GM12878 (cell line): Measurements from ENCODE around the gene MYCN. TPM values are rescaled to one million over a fixed set of nuclear protein-coding genes. Genes with fewer than 3 reads are reported as not detected.

Source experiments
- ATAC-seq: fragments of 200-7000 bp; cut with Tn5 transposase; 3 replicates; pipeline ENCODE4 v1.9.1; 2020; ENCODE audit warnings: mild to moderate bottlenecking, moderate library complexity
- BruUV-seq: library from RNA; stranded (reverse); fragments of 400-500 nt; replicated peaks from 2 replicates; lab custom pipeline; 2021; lab: Mats Ljungman, UMichigan
- CTCF ChIA-PET: fragments of 300-600 bp; sonication (Branson Sonifier 250); formaldehyde crosslinking; extraction: SDS; loops from one replicate; lab custom pipeline; 2021; ENCODE audit warnings: inconsistent platforms; lab: Yijun Ruan, JAX
- POLR2A ChIA-PET: fragments of 350-600 bp; formaldehyde crosslinking; extraction: SDS; loops from one replicate; lab custom pipeline; 2021; ENCODE audit warnings: inconsistent platforms; lab: Charles Lee
- RAD21 ChIA-PET: fragments of 300-600 bp; sonication (Branson Sonifier 250); formaldehyde crosslinking; loops from one replicate; lab custom pipeline; 2023; ENCODE audit warnings: antibody characterized with exemption; ENCODE audit not compliant: unreplicated experiment; lab: Charles Lee
- SMC1A ChIA-PET: fragments of 300-600 bp; sonication (Branson Sonifier 250); formaldehyde crosslinking; loops from one replicate; lab custom pipeline; 2023; ENCODE audit not compliant: unreplicated experiment, uncharacterized antibody; lab: Charles Lee
- DNase-seq: peaks from one replicate; pipeline ENCODE4 v3.0.0-alpha.2; 2011; ENCODE audit warnings: low read depth, low spot score
- FAIRE-seq: peaks from 3 replicates; lab custom pipeline; 2011; peaks lifted over from hg19 to GRCh38; lab: Jason Lieb, UNC
- H2AFZ ChIP-seq: 2 replicates; pipeline ENCODE4 v1.6.0; 2011; ENCODE audit warnings: low read depth, low read length, control low read depth; ENCODE audit not compliant: control insufficient read depth
- H3K27ac ChIP-seq: 2 replicates; pipeline ENCODE4 v1.5.1; 2011; ENCODE audit warnings: control low read depth; ENCODE audit not compliant: control insufficient read depth, insufficient read depth
- H3K27me3 ChIP-seq, 2 experiments: replicated peaks in 1 of 2; 2 replicates each; pipeline versions ENCODE4 v1.6.0 to v1.6.1; 2011; ENCODE audit warnings: low read length in 1 of 2; ENCODE audit not compliant: control insufficient read depth in 2 of 2, insufficient read depth in 2 of 2
- H3K36me3 ChIP-seq, 2 experiments: 2 replicates each; pipeline ENCODE4 v1.5.1; 2011; ENCODE audit warnings: low read length in 1 of 2; ENCODE audit not compliant: control insufficient read depth in 2 of 2, insufficient read depth in 2 of 2
- H3K4me1 ChIP-seq: 2 replicates; pipeline ENCODE4 v1.6.1; 2011; ENCODE audit warnings: mild to moderate bottlenecking, low read length, moderate library complexity, mixed read lengths; ENCODE audit not compliant: control insufficient read depth, insufficient read depth
- H3K4me2 ChIP-seq: 2 replicates; pipeline ENCODE4 v1.6.0; 2011; ENCODE audit warnings: control low read depth; ENCODE audit not compliant: control insufficient read depth, insufficient read depth
- H3K4me3 ChIP-seq: fragments of 200-600 bp; sonication (generic); 2 replicates; pipeline ENCODE4 v1.5.1; 2016
- H3K79me2 ChIP-seq: 2 replicates; pipeline ENCODE4 v1.6.0; 2011; ENCODE audit warnings: low read length; ENCODE audit not compliant: control insufficient read depth, insufficient read depth
- H3K9ac ChIP-seq: 2 replicates; pipeline ENCODE4 v1.8.0; 2011; ENCODE audit warnings: low read length, control low read depth, mixed read lengths; ENCODE audit not compliant: control insufficient read depth, insufficient read depth
- H3K9me3 ChIP-seq: replicated peaks from 3 replicates; pipeline ENCODE4 v1.5.1; 2011; ENCODE audit warnings: mild to moderate bottlenecking, low read length; ENCODE audit not compliant: control insufficient read depth, insufficient read depth
- H4K20me1 ChIP-seq: 2 replicates; pipeline ENCODE4 v1.6.0; 2011; ENCODE audit not compliant: control insufficient read depth, insufficient read depth
- BRCA1 ChIP-seq: IDR thresholded peaks from 2 replicates; pipeline ENCODE4 v1.6.1; 2011; ENCODE audit warnings: low read depth, low read length, improper control_type of control experiment
- CHD2 ChIP-seq: IDR thresholded peaks from 2 replicates; pipeline ENCODE4 v1.6.1; 2011; ENCODE audit warnings: low read depth, low read length, improper control_type of control experiment, borderline replicate concordance
- IRF4 ChIP-seq: IDR thresholded peaks from 2 replicates; pipeline ENCODE4 v1.6.1; 2011; ENCODE audit warnings: low read depth, low read length
- JUND ChIP-seq: IDR thresholded peaks from 2 replicates; pipeline ENCODE4 v1.6.1; 2012; ENCODE audit warnings: low read depth, mild to moderate bottlenecking, low read length, improper control_type of control experiment, moderate library complexity
- MLLT1 ChIP-seq: fragments of 450-650 bp; IDR thresholded peaks from 2 replicates; pipeline ENCODE4 v1.6.1; 2016; ENCODE audit warnings: mild to moderate bottlenecking
- SMAD5 ChIP-seq: IDR thresholded peaks from 2 replicates; pipeline ENCODE4 v1.6.1; 2016; ENCODE audit warnings: antibody characterized with exemption, low read depth
- YBX1 ChIP-seq: fragments of 450-650 bp; IDR thresholded peaks from 2 replicates; pipeline ENCODE4 v1.6.1; 2016; ENCODE audit warnings: antibody characterized with exemption
- ZNF384 ChIP-seq: IDR thresholded peaks from 2 replicates; pipeline ENCODE4 v1.6.1; 2012; ENCODE audit warnings: low read depth, mild to moderate bottlenecking, low read length, improper control_type of control experiment, borderline replicate concordance
- WGBS: methylation state at CpG from one replicate; pipeline ENCODE4 v1.1.6; 2016; ENCODE audit warnings: low lambda C conversion rate; ENCODE audit not compliant: insufficient replicate concordance, insufficient coverage; ENCODE audit errors: missing lambda C conversion rate; 5-methylcytosine and 5-hydroxymethylcytosine counted together
- in situ Hi-C: fragments of 300-500 bp; cut with MboI; formaldehyde crosslinking; loops from 9 replicates; pipeline ENCODE4 v1.14.3; 2018; ENCODE audit warnings: mixed read lengths
- intact Hi-C: fragments of 100-400 bp; cut with micrococcal nuclease; formaldehyde crosslinking; loops from one replicate; pipeline ENCODE4 v1.14.2; 2022; ENCODE audit not compliant: unreplicated experiment
- polyA plus RNA-seq, 11 experiments: library from polyadenylated mRNA; depleted of rRNA in 4 of 11; unstranded in 6 of 11; stranded (reverse) in 5 of 11; fragments of >200 nt; fragmentation: Nextera tagmentation in 4 of 11; fragmentation: Illumina TruSeq in 1 of 11; extraction: Ambion mirVana in 4 of 11; extraction: Trizol in 1 of 11; gene quantifications; 1 replicate in 1 of 11; 2 replicates in 10 of 11; pipeline versions ENCODE4 v1.2.1 to v1.2.3, GENCODE V29; 2011 to 2016; ENCODE audit warnings: inconsistent platforms in 2 of 11, missing spikeins in 2 of 11, low read depth in 1 of 11
- total RNA-seq, 4 experiments: library from RNA; depleted of rRNA in 3 of 4; stranded (reverse); fragments of >200 nt in 3 of 4; fragmentation: Illumina TruSeq in 1 of 4; extraction: Trizol in 1 of 4; gene quantifications; 2 replicates each; pipeline versions ENCODE4 v1.2.1 to v1.2.3, GENCODE V29; 2013 to 2021

MYCN gene
- total and polyA plus RNA-seq, 10 of the 15 experiments (the other 5 are each of a cell fraction or from before 2014, with no cell fraction given), result not detected

DNA sequence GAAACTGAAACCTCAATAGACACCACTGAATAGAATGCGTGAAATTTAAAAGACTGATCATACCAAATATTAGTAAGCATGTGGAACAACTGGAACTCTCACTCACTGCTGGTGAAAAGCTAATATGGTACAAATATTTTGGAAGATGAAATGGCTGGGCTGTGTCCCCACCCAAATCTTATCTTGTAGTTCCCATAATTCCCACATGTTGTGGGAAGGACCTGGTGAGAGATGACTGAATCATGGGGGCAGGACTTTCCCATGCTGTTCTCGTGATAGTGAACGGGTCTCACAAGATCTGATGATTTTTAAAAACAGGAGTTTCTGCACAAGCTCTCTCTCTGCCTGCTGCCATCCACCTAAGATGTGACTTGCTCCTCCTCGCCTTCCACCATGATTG, 32.0 kb upstream of the MYCN start (continued):
- TF ChIP-seq SMAD5, result no peak
- TF ChIP-seq ZNF384, result no peak

- H3K4me2 ChIP-seq, result no peak overlapping the region
- BruUV-seq, result no TSS peak
- no peaks in the 10 kb centered on the region for H3K4me1 ChIP-seq
- no peaks in the 10 kb centered on the region for H3K36me3 ChIP-seq
- FAIRE-seq, result no peak
- no peak overlapping the region for H3K9ac ChIP-seq
- SMC1A ChIA-PET, result no interaction called here
- ATAC-seq, result no peak
- no peaks in the 10 kb centered on the region; a peak in 1 of 4 replicates for H3K27me3 ChIP-seq
- no peak overlapping the region for H2AFZ ChIP-seq
- no peak overlapping the region for H3K4me3 ChIP-seq
- POLR2A ChIA-PET, result no interaction called here
- RAD21 ChIA-PET, result no interaction called here
- H3K9me3 ChIP-seq, result no peaks in the 10 kb centered on the region
- CTCF ChIA-PET, result no interaction called here
- intact Hi-C loops, result no loop called here
- no peaks in the 10 kb centered on the region for H3K79me2 ChIP-seq
- in situ Hi-C loops, result no loop called here
- no peak overlapping the region for H3K27ac ChIP-seq
- WGBS, result 20% methylated on average over 4 of the region's 4 CpGs
- TF ChIP-seq MLLT1 (no peak), JUND (no peak), IRF4 (no peak), CHD2 (no peak), BRCA1 (no peak), YBX1 (no peak)
- no peaks in the 10 kb centered on the region for H4K20me1 ChIP-seq
- no peak for DNase-seq
These were observed 31.2 kb upstream of the MYCN start for GRCh38 chr2:15909157-15909556.
